ENCODE data around the gene SLC35F3. TPM values are rescaled to one million over a fixed set of nuclear protein-coding genes. Genes with fewer than 3 reads are reported as not detected.

The SLC35F3 gene
- total and polyA plus RNA-seq, 2 experiments from 2014 or later = 1.0 to 3.2 TPM

- TF ChIP-seq ZNF462 (CRISPR knock-in tag; IDR thresholded peaks at IDR 0.05) = no peak
- TF ChIP-seq EZH2 (IDR thresholded peaks at IDR 0.05; ENCODE audit: low read depth, unreplicated experiment) = no peak
- TF ChIP-seq JUNB (IDR thresholded peaks at IDR 0.05; ENCODE audit: unreplicated experiment) = no peak
Observed at GRCh38 chr1:234148816-234149215, 244.3 kb downstream of the SLC35F3 start (continued).

GRCh38 chr1:234149217-234149616, 244.7 kb downstream of the SLC35F3 start:
- no peak overlapping the region for H2AFZ ChIP-seq
- Mint-ChIP-seq H3K9me3 (peaks cover 8% of the 10 kb centered on the region; the same call in 2 of the 3 replicates), H3K4me1 (peaks cover 8% of the 10 kb centered on the region), H3K4me3 (no peak overlapping the region), H3K36me3 (ENCODE audit: low read depth) (no peaks in the 10 kb centered on the region), H3K27me3 (ENCODE audit: insufficient read depth, low read depth, poor library complexity) (peaks cover 2% of the 10 kb centered on the region), H3K27ac (no peak overlapping the region)
- no peak overlapping the region for H3K4me3 ChIP-seq
- H3F3A ChIP-seq (replicated peaks; ENCODE audit: low read depth) = no peaks in the 10 kb centered on the region
- H3K79me2 ChIP-seq (replicated peaks; ENCODE audit: insufficient read depth) = no peaks in the 10 kb centered on the region
- DNase-seq (ENCODE audit: low spot score) = no peak
- no peaks in the 10 kb centered on the region for H3K4me1 ChIP-seq (ENCODE audit: insufficient read depth)
- H3K27ac ChIP-seq (ENCODE audit: low read depth) = no peak overlapping the region
- H3K4me2 ChIP-seq = no peak overlapping the region
- H3K9me2 ChIP-seq (ENCODE audit: insufficient read depth) = no peaks in the 10 kb centered on the region
- H3K27me3 ChIP-seq (ENCODE audit: insufficient read depth) = no peaks in the 10 kb centered on the region
- no peak for ATAC-seq
- no peaks in the 10 kb centered on the region for H3K36me3 ChIP-seq (ENCODE audit: insufficient read depth)
- H4K20me1 ChIP-seq (replicated peaks; ENCODE audit: insufficient read depth) = no peaks in the 10 kb centered on the region
- TF ChIP-seq NANOG (IDR thresholded peaks at IDR 0.05; ENCODE audit: borderline replicate concordance) (no peak), POLR2AphosphoS5 (IDR thresholded peaks at IDR 0.05; ENCODE audit: low read depth) (no peak), ETS1 (IDR thresholded peaks at IDR 0.05) (no peak), CTCF (conservative IDR thresholded peaks at IDR 0.05; ENCODE audit: low read depth in 2 of 2) (no peak), ZNF114 (CRISPR knock-in tag; IDR thresholded peaks at IDR 0.05) (no peak), CREB1 (CRISPR knock-in tag; IDR thresholded peaks at IDR 0.05; ENCODE audit: low read depth) (no peak), ZNF331 (CRISPR knock-in tag; IDR thresholded peaks at IDR 0.05; ENCODE audit: low read depth) (no peak), STAT1 (IDR thresholded peaks at IDR 0.05; ENCODE audit: unreplicated experiment) (no peak)
